Measurements from ENCODE around the gene GSTT2B. TPM values are rescaled to one million over a fixed set of nuclear protein-coding genes. Genes with fewer than 3 reads are reported as not detected.
"Not testable (repeated sequence)": the region's sequence is repeated elsewhere in the genome, so short reads cannot be mapped to it uniquely, and the experiment has no call there.

GSTT2B gene
- polyA plus RNA-seq (2012; rRNA removed), result 32.2 and 32.8 TPM in 2 replicates
- 15.7 and 22.7 TPM in 2 replicates for polyA plus RNA-seq (2012; cell fraction: cytosol; rRNA removed)
- polyA plus RNA-seq (2012; cell fraction: nucleus; rRNA removed), result 61.2 and 64.8 TPM in 2 replicates

GRCh38 chr22:23961084-23961771 is at the start of gene GSTT2B:
Gene GSTT2B, minus strand, starts transcription at chr22:23961195. Its CDS starts 64 bp downstream, at chr22:23961131.
- H3K36me3 ChIP-seq (replicated peaks in 1 of 2; ENCODE audit: control insufficient read depth in 1 of 2, insufficient read depth in 2 of 2, low read length in 1 of 2); H4K20me1 ChIP-seq (ENCODE audit: insufficient read depth); H3K79me2 ChIP-seq (ENCODE audit: insufficient read depth); H3K27ac ChIP-seq (ENCODE audit: low read depth in 2 of 2, low read length in 1 of 2); H3F3A ChIP-seq (replicated peaks; ENCODE audit: insufficient read depth); H3K27me3 ChIP-seq (ENCODE audit: insufficient read depth); POLR2A ChIA-PET; H3K9me3 ChIP-seq; H2AFZ ChIP-seq (ENCODE audit: low read depth); H3K9ac ChIP-seq; H3K4me1 ChIP-seq (ENCODE audit: control insufficient read depth in 1 of 2, insufficient read depth in 2 of 2, low read depth in 1 of 2, low read length in 1 of 2); CTCF ChIA-PET; DNase-seq; H3K9me2 ChIP-seq: not testable (repeated sequence)
- peak within 1 kb of the TSS; percentile 62; the same call in 1 of the 2 replicates for H3K4me2 ChIP-seq
- WGBS (ENCODE audit: low lambda C conversion rate), result no CpG with 5 or more reads among the region's 43 CpGs
- H3K4me3 ChIP-seq (ENCODE audit: low read depth in 2 of 2, low read length in 1 of 2), result peak within 1 kb of the TSS in 1 of 2 experiments; percentile 36; a peak in 2 of 4 replicates

DNA sequence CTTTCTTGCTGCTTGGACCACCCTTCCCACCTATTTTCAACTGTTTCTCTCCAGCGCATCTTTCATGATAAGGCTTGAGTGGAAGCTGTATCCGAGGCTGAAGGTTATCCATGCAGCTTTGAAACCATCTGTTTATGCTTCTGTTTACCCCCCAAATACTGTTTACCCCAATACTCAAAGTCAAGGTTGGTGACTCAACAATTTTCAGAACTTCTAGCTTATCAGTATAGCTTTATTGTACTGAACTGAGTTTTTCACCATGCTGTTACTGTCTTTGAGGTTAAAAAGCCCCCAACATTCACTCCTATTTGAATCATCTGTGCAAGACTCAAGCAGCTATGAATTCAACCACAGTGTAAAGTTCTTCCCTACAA is 49.0 kb upstream of the GSTT2B start:
- H3F3A ChIP-seq (replicated peaks; ENCODE audit: insufficient read depth), result peaks cover 10% of the 10 kb centered on the region
- H3K36me3 ChIP-seq (replicated peaks in 1 of 2; ENCODE audit: control insufficient read depth in 1 of 2, insufficient read depth in 2 of 2, low read length in 1 of 2), result no peaks in the 10 kb centered on the region
- H3K9ac ChIP-seq, result no peak overlapping the region
- ChIA-PET CTCF (interaction anchor here (1.7 kb wide), 1 partner anchor 180 kb away, joined by 5 read pairs; no protein-coding TSS in a partner anchor), POLR2A (interaction anchor here (1.1 kb wide), 1 partner anchor 331 kb away, joined by 3 read pairs; no protein-coding TSS in a partner anchor)
- no peaks in the 10 kb centered on the region for H3K27me3 ChIP-seq (ENCODE audit: insufficient read depth)
- DNase-seq, result no peak
- no peaks in the 10 kb centered on the region for H3K9me2 ChIP-seq
- H3K4me3 ChIP-seq (ENCODE audit: low read depth in 2 of 2, low read length in 1 of 2), result no peak overlapping the region
- 93% methylated on average over 2 of the region's 2 CpGs for WGBS (ENCODE audit: low lambda C conversion rate)
- H2AFZ ChIP-seq (ENCODE audit: low read depth), result 0 out of 2 replicates have a peak overlapping the region, but pooled peaks have one; percentile 45
- no peaks in the 10 kb centered on the region for H4K20me1 ChIP-seq (ENCODE audit: insufficient read depth)
- no peak overlapping the region for H3K27ac ChIP-seq (ENCODE audit: low read depth in 2 of 2, low read length in 1 of 2)
- no peak for TF ChIP-seq SIN3A (IDR thresholded peaks at IDR 0.05; ENCODE audit: borderline replicate concordance, low read depth, low read length)
- TF ChIP-seq YY1 (IDR thresholded peaks at IDR 0.05; ENCODE audit: low read depth), result no peak
- H3K4me1 ChIP-seq (ENCODE audit: control insufficient read depth in 1 of 2, insufficient read depth in 2 of 2, low read depth in 1 of 2, low read length in 1 of 2), result peaks cover 7 to 8% of the 10 kb centered on the region in 2 experiments; a peak in 3 of 4 replicates
- H3K79me2 ChIP-seq (ENCODE audit: insufficient read depth), result peaks cover 37% of the 10 kb centered on the region
- H3K4me2 ChIP-seq, result no peak overlapping the region
- no peaks in the 10 kb centered on the region for H3K9me3 ChIP-seq

GRCh38 chr22:24009227-24010017 is 48.4 kb upstream of the GSTT2B start:
- Histone ChIP-seq H3K4me3 (ENCODE audit: low read depth in 2 of 2, low read length in 1 of 2) (no peak overlapping the region), H3K4me2 (no peak overlapping the region), H3K9ac (no peak overlapping the region), H2AFZ (ENCODE audit: low read depth) (no peak overlapping the region), H3K9me2 (no peaks in the 10 kb centered on the region), H3K27ac (ENCODE audit: low read depth in 2 of 2, low read length in 1 of 2) (no peak overlapping the region), H4K20me1 (ENCODE audit: insufficient read depth) (no peaks in the 10 kb centered on the region), H3F3A (replicated peaks; ENCODE audit: insufficient read depth) (peaks cover 10% of the 10 kb centered on the region), H3K9me3 (no peaks in the 10 kb centered on the region), H3K36me3 (replicated peaks in 1 of 2; ENCODE audit: control insufficient read depth in 1 of 2, insufficient read depth in 2 of 2, low read length in 1 of 2) (no peaks in the 10 kb centered on the region), H3K4me1 (ENCODE audit: control insufficient read depth in 1 of 2, insufficient read depth in 2 of 2, low read depth in 1 of 2, low read length in 1 of 2) (peaks cover 7 to 8% of the 10 kb centered on the region in 2 experiments; a peak in 3 of 4 replicates), H3K27me3 (ENCODE audit: insufficient read depth) (no peaks in the 10 kb centered on the region), H3K79me2 (ENCODE audit: insufficient read depth) (peaks cover 31% of the 10 kb centered on the region)
- TF ChIP-seq RFX5 (IDR thresholded peaks at IDR 0.05; ENCODE audit: low read length), result no peak
- no peak for TF ChIP-seq CTCF (IDR thresholded peaks at IDR 0.05)
- no peak for TF ChIP-seq JUND (IDR thresholded peaks at IDR 0.05)
- TF ChIP-seq MEF2A (IDR thresholded peaks at IDR 0.05; ENCODE audit: borderline replicate concordance, low read depth), result no peak
- TF ChIP-seq TCF12 (IDR thresholded peaks at IDR 0.05), result no peak
- no peak for TF ChIP-seq NFIC (IDR thresholded peaks at IDR 0.05; ENCODE audit: borderline replicate concordance)
- TF ChIP-seq FOSL2 (IDR thresholded peaks at IDR 0.05; ENCODE audit: borderline replicate concordance, low read depth), result no peak
- no peak for TF ChIP-seq RCOR1 (IDR thresholded peaks at IDR 0.05; ENCODE audit: low read length)
- no peak for TF ChIP-seq GABPA (IDR thresholded peaks at IDR 0.05; ENCODE audit: low read depth)
- no peak for DNase-seq
- ChIA-PET POLR2A (interaction anchor here (1.1 kb wide), 1 partner anchor 330 kb away, joined by 3 read pairs; no protein-coding TSS in a partner anchor), CTCF (interaction anchor here (1.1 kb wide), 1 partner anchor 313 kb away, joined by 3 read pairs; no protein-coding TSS in a partner anchor)
- 88% methylated on average over 7 of the region's 7 CpGs for WGBS (ENCODE audit: low lambda C conversion rate)
